Activated CD8-positive, alpha-beta memory T cell treated with anti-CD3 and anti-CD28 coated beads for 1 hour (primary cell): ENCODE data around the gene RBM38.

Experiments used
- DNase-seq, 2 donors: peaks; one replicate each; pipeline ENCODE4 v3.0.0-alpha.2; 2020; ENCODE audit warnings: low read depth in 1 of 2; ENCODE audit errors: extremely low read depth in 1 of 2

Gene RBM38

GRCh38 chr20:57402206-57403125 is 11.3 kb downstream of the RBM38 start:
- DNase-seq = no peak

DNA sequence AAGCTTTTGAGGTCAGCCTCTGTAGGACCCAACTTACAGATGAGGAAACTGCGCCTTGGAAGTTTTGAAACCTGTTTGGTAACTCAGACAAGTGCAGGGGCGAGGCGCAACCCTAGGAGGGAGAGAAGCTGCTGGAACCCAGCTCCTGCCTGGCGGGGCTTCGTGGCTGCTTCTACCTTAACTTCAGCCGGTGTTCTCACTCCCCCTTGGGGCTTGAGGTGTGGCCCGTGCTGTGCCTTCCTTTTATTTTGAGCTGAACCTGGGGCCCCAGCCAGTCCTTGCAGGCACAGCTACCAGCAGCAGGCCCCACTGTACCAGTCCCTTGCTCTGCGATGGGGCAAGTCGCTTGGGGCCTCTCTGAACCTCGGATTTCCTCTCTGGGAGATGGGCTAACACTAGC is 12.0 kb downstream of the RBM38 start:
- no peak for DNase-seq

DNA sequence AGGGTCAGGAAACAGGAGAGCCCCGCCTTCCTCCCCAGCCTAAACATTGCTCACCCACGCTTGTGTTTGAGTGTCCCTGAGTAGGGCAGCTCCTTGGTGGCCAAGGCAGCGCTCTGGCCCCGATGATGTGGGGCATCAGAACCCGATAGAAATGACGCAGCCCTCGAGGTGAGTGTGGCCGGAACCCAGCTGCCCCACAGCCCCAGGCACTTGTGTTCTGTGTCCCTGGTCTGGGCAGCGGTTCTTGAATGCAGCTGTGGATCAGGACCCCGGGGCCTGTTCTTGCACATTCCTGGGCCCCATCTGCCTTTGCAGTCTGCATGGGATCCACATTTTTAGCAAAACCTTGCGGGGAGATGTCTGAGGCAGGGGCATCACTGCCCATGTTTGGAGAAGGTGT is 12.8 kb downstream of the RBM38 start:
- no peak for DNase-seq

DNA sequence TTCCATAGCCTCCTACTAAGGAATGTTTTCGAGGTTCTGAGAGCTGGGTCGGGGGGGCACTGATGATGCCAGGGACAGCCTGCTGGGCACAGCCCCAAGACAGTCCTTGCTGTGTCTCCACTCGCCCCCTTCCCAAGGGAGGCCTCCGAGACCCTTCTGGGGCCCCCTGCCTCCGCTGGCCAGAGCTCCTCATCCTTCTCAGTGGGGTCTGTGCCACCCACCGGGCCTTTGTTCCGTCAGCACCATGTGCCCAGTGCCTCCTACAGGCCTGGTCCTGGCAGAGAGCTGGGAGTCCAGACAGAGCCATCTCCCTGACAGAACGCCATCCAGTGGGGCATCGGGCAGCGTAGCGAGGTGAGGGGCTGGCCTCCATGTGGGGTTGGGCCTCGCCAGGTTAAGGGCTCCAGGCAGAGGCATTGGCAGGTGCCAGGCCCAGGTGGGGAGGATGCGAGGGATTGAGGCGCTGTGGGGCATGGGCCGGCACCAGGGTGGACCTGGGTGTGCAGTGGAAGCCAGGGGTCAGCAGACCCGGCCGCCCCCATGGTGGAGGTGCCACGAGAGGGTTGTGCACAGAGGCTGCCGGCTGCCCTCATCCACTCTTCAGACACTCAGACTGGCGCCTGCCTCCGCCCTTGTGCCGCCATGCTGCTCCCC is 13.3 kb downstream of the RBM38 start:
- no peak for DNase-seq

DNA sequence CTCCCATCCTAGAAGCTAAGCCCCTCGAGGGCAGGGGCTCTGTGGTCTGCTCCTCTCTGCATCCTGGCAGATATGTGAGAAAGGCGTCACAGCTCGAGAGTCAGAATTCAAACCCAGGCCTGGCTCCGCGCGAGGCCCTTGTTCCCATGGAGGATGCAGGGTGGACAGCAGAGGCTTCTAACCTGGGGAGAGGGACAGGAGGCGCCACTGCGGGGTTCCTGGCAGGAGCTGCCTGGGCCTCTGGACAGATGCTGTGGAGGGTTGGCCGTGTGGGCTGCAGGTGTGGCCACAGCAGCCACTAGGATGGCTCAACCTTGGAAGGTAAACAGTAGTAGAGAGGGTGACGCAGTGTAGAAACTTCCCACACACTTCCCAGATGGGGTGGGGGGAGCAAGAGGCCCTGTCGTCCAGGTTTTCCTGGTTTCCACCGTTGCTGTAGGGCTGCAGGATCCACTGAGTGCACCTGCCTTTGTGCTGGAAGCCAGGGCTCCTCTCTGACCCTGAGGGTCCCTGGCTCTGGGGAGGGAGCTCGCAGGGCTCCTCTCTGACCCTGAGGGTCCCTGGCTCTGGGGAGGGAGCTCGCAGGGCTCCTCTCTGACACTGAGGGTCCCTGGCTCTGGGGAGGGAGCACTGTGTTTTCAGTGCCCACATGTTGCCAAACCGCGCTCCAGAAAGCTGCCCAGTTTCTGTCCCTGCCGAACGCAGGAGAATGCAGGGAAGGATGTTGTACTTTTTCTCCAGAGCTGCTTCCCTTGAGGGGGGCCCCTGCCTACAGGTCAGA is 14.2 kb downstream of the RBM38 start:
- no peak for DNase-seq

DNA sequence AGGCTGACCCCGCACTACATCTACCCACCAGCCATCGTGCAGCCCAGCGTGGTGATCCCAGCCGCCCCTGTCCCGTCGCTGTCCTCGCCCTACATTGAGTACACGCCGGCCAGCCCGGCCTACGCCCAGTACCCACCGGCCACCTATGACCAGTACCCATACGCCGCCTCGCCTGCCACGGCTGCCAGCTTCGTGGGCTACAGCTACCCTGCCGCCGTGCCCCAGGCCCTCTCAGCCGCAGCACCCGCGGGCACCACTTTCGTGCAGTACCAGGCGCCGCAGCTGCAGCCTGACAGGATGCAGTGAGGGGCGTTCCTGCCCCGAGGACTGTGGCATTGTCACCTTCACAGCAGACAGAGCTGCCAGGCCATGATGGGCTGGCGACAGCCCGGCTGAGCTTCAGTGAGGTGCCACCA is 16.4 kb downstream of the RBM38 start:
- no peak for DNase-seq

- no peak for DNase-seq
Measured at GRCh38 chr20:57408131-57408530, 16.9 kb downstream of the RBM38 start.

GRCh38 chr20:57408536-57409233 is 17.5 kb downstream of the RBM38 start:
- DNase-seq = no peak

GRCh38 chr20:57409316-57409671 is 18.1 kb downstream of the RBM38 start:
- DNase-seq = no peak

GRCh38 chr20:57409672-57410397 is 18.6 kb downstream of the RBM38 start:
- no peak for DNase-seq

DNA sequence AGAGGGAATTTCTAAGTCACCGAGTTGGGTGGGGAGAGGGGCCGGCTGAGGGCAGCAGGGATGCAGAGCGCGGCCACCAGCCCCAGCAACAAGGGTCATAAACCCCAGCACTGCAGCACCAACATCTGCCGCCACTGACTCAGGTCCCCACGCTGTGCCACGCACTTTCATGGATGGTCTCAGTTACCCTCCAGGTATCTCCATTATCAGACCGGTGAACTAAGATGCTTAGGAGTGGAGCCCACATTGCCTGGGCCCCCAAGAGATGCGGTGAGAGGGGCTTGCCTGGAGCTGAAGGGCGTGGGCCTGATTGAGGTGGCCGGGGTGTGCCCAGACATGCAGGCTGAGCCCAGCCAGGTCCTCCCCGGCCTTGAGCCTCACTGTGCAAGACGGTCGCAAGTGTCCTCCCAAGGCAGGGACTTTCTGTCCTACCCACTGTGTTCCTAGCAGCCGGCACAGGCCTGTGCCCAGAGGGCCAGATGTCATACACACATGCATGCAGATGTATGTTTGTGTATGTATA is 19.3 kb downstream of the RBM38 start:
- no peak for DNase-seq

GRCh38 chr20:57410924-57411323 is 19.7 kb downstream of the RBM38 start:
- no peak for DNase-seq

- DNase-seq = no peak
Measured at GRCh38 chr20:57411406-57412283, 20.4 kb downstream of the RBM38 start.

DNA sequence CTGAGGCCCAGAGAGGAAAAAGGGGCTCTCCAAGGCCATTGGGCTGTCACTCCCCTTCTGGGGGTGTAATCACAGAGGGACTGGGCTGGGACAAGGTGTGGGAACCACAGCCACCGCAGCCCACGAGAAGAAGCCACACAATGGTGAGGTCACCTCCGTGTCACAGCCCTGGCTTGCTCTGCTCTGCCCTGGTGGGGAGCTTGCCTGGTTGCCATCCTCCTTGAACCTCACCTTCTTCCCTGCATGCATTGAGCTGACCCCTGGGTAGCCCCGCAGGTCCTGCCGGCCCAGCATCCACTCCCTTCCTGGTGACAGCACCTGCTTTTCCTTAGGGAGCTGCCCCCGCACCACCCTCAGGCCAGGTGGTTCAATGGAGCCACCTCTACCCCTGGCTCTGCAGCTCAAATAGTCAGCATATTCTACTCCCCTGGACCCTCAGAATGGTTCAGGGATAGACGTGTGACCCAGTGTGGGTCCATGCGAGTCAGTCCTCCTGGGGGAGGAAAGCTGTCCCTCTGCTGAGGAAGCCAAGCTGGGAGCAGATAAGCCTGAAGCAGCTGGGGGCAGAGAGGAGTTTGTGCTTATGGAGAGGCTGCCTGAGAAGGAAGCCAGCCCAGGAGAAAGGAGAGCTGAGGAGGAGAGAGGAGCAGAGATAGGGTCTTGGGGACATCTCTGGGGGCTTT is 21.3 kb downstream of the RBM38 start:
- DNase-seq = no peak

DNA sequence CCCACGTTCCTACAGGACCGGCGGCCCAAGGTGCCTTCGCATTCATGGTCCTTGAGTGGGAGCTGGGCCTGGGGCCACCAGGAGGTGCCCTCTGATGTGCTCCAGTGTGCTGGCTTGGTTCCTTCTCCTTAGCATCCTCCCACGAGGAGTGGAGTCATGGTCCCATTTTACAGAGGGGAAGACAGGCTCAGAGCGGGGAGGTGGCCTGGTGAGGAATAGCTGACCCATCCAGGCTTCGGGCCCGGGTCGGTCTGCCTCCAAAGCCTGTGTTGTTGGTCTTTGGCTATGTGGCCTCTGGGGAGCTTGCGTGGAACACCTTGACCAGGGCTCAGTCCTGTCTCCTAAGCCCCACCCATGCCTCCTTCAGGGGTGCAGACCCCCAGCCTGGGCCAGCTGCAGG is 22.8 kb downstream of the RBM38 start:
- DNase-seq = no peak

DNA sequence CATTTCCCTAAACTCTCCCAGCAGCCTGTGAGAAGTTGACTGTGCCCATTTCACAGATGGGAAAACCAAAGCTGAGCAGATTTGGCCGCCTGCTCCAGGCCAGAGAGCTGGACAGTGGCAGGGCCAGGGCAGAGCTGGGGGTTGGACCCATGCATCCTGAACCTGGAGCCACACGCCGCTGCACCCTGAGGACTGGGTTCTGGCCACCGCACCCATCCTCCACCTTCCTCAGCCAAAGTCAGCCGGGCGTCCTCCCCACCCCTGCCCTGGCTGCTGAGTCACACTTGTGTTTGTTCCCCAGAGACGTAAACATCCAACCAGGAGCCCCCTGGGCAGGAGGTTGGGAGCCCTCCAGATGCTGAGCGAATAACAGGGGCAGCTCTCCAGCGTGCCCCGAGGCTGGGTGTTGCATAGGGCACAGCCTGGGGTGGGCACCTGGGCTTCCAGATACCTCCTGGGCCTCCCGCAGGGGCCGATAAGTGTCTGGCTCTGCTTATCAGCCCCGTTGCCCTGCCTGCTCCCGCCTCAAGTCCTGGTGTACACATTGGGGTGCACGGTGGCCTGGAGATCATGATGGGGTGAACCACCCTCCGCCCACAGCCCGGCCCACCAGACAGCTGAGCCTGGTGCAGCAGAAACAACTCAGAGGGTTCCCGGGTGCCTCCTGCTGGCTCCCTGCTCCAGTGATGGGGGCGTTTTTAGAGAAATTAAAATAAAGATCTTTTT is 23.8 kb downstream of the RBM38 start:
- DNase-seq = no peak

- DNase-seq = no peak
Measured at GRCh38 chr20:57415771-57416170, 24.6 kb downstream of the RBM38 start.
